Measurements from ENCODE around the gene HNRNPA1L2. TPM values are rescaled to one million over a fixed set of nuclear protein-coding genes. Genes with fewer than 3 reads are reported as not detected.

The HNRNPA1L2 gene
- total and polyA plus RNA-seq, 9 of the 15 experiments (the other 6 are each of a cell fraction or from before 2014, with no cell fraction given), result 3.7 to 10.8 (median 6.8) TPM

DNA sequence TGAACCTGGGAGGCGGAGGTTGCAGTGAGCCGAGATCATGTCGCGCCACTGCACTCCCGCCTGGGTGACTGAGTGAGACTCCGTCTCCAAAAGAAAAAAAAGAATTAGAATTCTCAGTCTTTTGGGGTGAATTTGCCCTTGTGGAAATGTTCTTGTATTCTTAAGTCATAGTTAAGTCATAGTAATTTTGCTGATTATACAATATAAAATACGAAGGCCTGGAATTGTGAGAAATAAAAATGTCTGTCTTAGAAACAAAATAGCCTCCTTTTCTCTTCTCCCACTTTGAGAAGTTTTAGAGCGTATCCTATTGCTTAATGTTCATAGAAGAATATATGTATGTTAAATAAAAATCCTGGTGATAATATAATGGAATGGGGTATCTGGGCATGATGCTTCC lies 28.5 kb downstream of the HNRNPA1L2 start:
- in situ Hi-C loops (cut with MboI) (no loop called here), intact Hi-C loops (cut with micrococcal nuclease) (no loop called here)
- POLR2A ChIA-PET, result no interaction called here
- FAIRE-seq, result no peak
- H2AFZ ChIP-seq (ENCODE audit: low read depth, low read length), result no peak overlapping the region
- BruUV-seq (replicated peaks), result no TSS peak
- ATAC-seq, result no peak
- DNase-seq (ENCODE audit: extremely low read depth in 1 of 4, low spot score in 3 of 4), result no peak
- no peaks in the 10 kb centered on the region for H4K20me1 ChIP-seq (replicated peaks; ENCODE audit: control insufficient read depth, insufficient read depth, low read length)
- H3K27ac ChIP-seq (ENCODE audit: extremely low read depth, low read depth, low read length), result no peak overlapping the region
- H3K4me3 ChIP-seq, result no peak overlapping the region
- H3K36me3 ChIP-seq (ENCODE audit: control insufficient read depth, insufficient read depth, low read length), result peaks cover 66% of the 10 kb centered on the region; the same call in 2 of the 3 replicates
- peaks cover 4% of the 10 kb centered on the region; the same call in 1 of the 3 replicates for H3K79me2 ChIP-seq (ENCODE audit: control insufficient read depth, insufficient read depth, low read length)
- H3K9me3 ChIP-seq (replicated peaks; ENCODE audit: control insufficient read depth, insufficient read depth, low read depth, low read length), result no peaks in the 10 kb centered on the region
- no peaks in the 10 kb centered on the region for H3K9me1 ChIP-seq (ENCODE audit: control insufficient read depth, insufficient read depth, low read length)
- no peaks in the 10 kb centered on the region for H3K27me3 ChIP-seq (ENCODE audit: control insufficient read depth in 2 of 2, insufficient read depth in 2 of 2, low read length in 2 of 2)
- 81% methylated on average over 4 of the region's 8 CpGs for WGBS (ENCODE audit: insufficient coverage, low coverage, missing lambda C conversion rate)
- CTCF ChIA-PET (ENCODE audit: low intra/inter-chr PET ratio), result no interaction called here
- TF ChIP-seq MAFF (IDR thresholded peaks at IDR 0.05; ENCODE audit: low read length) (peak; percentile 6; the same call in 1 of the 2 replicates), ZNF316 (IDR thresholded peaks at IDR 0.05) (peak; percentile 62), ZNF121 (CRISPR knock-in tag; conservative IDR thresholded peaks at IDR 0.05) (no peak), C11orf30 (IDR thresholded peaks at IDR 0.05; ENCODE audit: low read depth) (peak; percentile 54), ZNF408 (CRISPR knock-in tag; IDR thresholded peaks at IDR 0.05; ENCODE audit: low read depth) (no peak), MYNN (IDR thresholded peaks at IDR 0.05) (no peak), MYNN (CRISPR knock-in tag; IDR thresholded peaks at IDR 0.05) (no peak)
- H3K4me1 ChIP-seq (replicated peaks in 1 of 2; ENCODE audit: control insufficient read depth in 2 of 2, insufficient read depth in 2 of 2, low read length in 2 of 2), result no peaks in the 10 kb centered on the region; a peak in 1 of 5 replicates
- H3K9ac ChIP-seq (ENCODE audit: insufficient read depth in 1 of 2, low read depth in 2 of 2, low read length in 2 of 2), result no peak overlapping the region
- no peak overlapping the region for H3K4me2 ChIP-seq (ENCODE audit: insufficient read depth, low read length)

DNA sequence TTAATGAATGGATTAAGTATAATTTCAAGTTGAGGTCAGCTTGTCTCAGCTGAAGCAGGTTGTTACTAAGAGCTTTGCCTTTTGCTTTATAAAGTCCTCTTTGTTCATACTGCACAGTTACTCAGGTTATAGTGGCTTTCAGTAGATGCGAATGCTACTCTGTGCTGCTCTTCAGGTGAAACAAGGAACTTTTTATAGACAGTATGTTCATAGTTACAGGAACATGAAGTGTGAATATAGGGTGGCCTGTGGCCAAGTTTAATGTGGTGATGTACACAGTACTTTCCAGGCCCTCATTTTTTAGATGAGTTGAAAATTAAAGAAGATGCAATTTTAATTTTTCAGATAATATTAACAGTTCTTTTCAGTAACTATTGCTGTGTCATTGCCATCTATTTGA lies 31.2 kb downstream of the HNRNPA1L2 start:
- TF ChIP-seq NFE2 (IDR thresholded peaks at IDR 0.05; ENCODE audit: low read depth) (0 out of 2 replicates have a peak, but pooled peaks have one; percentile 5), ILF3 (IDR thresholded peaks at IDR 0.05; ENCODE audit: borderline replicate concordance) (no peak), CREM (IDR thresholded peaks at IDR 0.05; ENCODE audit: low read depth) (no peak)
- TF ChIP-seq, protein P1, sequence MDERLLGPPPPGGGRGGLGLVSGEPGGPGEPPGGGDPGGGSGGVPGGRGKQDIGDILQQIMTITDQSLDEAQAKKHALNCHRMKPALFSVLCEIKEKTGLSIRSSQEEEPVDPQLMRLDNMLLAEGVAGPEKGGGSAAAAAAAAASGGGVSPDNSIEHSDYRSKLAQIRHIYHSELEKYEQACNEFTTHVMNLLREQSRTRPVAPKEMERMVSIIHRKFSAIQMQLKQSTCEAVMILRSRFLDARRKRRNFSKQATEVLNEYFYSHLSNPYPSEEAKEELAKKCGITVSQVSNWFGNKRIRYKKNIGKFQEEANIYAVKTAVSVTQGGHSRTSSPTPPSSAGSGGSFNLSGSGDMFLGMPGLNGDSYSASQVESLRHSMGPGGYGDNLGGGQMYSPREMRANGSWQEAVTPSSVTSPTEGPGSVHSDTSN (CRISPR knock-in tag; IDR thresholded peaks at IDR 0.05; ENCODE audit: low read depth), result no peak
- TF ChIP-seq, protein P1 (tag; conservative IDR thresholded peaks at IDR 0.05; ENCODE audit: low read depth), result peak; percentile 48
- H4K20me1 ChIP-seq (replicated peaks; ENCODE audit: control insufficient read depth, insufficient read depth, low read length), result no peaks in the 10 kb centered on the region
- in situ Hi-C loops (cut with MboI) (no loop called here), intact Hi-C loops (cut with micrococcal nuclease) (no loop called here)
- H3K9me1 ChIP-seq (ENCODE audit: control insufficient read depth, insufficient read depth, low read length), result no peaks in the 10 kb centered on the region
- no peaks in the 10 kb centered on the region for H3K9me3 ChIP-seq (replicated peaks; ENCODE audit: control insufficient read depth, insufficient read depth, low read depth, low read length)
- H3K4me3 ChIP-seq, result no peak overlapping the region
- H3K9ac ChIP-seq (ENCODE audit: insufficient read depth in 1 of 2, low read depth in 2 of 2, low read length in 2 of 2), result no peak overlapping the region
- DNase-seq (ENCODE audit: extremely low read depth in 1 of 4, low spot score in 3 of 4) (no peak), ATAC-seq (peak; percentile 49; the same call in 2 of the 3 replicates), FAIRE-seq (no peak)
- H3K79me2 ChIP-seq (ENCODE audit: control insufficient read depth, insufficient read depth, low read length), result peaks cover 4% of the 10 kb centered on the region; the same call in 1 of the 3 replicates
- H3K36me3 ChIP-seq (ENCODE audit: control insufficient read depth, insufficient read depth, low read length), result peaks cover 65% of the 10 kb centered on the region; the same call in 2 of the 3 replicates
- no peak overlapping the region for H2AFZ ChIP-seq (ENCODE audit: low read depth, low read length)
- no peak overlapping the region for H3K4me2 ChIP-seq (ENCODE audit: insufficient read depth, low read length)
- WGBS (ENCODE audit: insufficient coverage, low coverage, missing lambda C conversion rate), result no CpG with 5 or more reads among the region's 1 CpG
- no peak overlapping the region for H3K27ac ChIP-seq (ENCODE audit: extremely low read depth, low read depth, low read length)
- no peaks in the 10 kb centered on the region for H3K27me3 ChIP-seq (ENCODE audit: control insufficient read depth in 2 of 2, insufficient read depth in 2 of 2, low read length in 2 of 2)
- POLR2A ChIA-PET, result no interaction called here
- no peaks in the 10 kb centered on the region; a peak in 1 of 5 replicates for H3K4me1 ChIP-seq (replicated peaks in 1 of 2; ENCODE audit: control insufficient read depth in 2 of 2, insufficient read depth in 2 of 2, low read length in 2 of 2)
- BruUV-seq (replicated peaks), result no TSS peak
- CTCF ChIA-PET (ENCODE audit: low intra/inter-chr PET ratio), result interaction anchor here (0.6 kb wide), 1 partner anchor 680 kb away, joined by 4 read pairs; no protein-coding TSS in a partner anchor
